CD4-positive, CD25-positive, alpha-beta regulatory T cell (primary cell): ENCODE results near the gene PGM3. TPM values are rescaled to one million over a fixed set of nuclear protein-coding genes. Genes with fewer than 3 reads are reported as not detected.

ENCODE experiments used
- ATAC-seq, 2 donors: fragments of 150-1000 bp; cut with Tn5 transposase; one replicate each; pipeline ENCODE4 v1.10.0; 2021; ENCODE audit warnings: low read depth in 2 of 2, moderate number of reproducible peaks in 2 of 2, moderate library complexity in 1 of 2
- DNase-seq, 3 donors: peaks; one replicate each; pipeline versions ENCODE4 v3.0.0 to v3.0.0-alpha.2; 2012 to 2022; ENCODE audit warnings: mixed read lengths in 1 of 3
- H3K27ac ChIP-seq: one replicate; pipeline ENCODE4 v1.7.0; 2013; ENCODE audit warnings: mild to moderate bottlenecking, low read length; ENCODE audit not compliant: insufficient read depth, poor library complexity, severe bottlenecking
- H3K27me3 ChIP-seq: one replicate; pipeline ENCODE4 v1.7.0; 2013; ENCODE audit warnings: low read length; ENCODE audit not compliant: control insufficient read depth, insufficient read depth
- H3K36me3 ChIP-seq: one replicate; pipeline ENCODE4 v1.7.0; 2013; ENCODE audit warnings: mild to moderate bottlenecking, low read length, moderate library complexity; ENCODE audit not compliant: control insufficient read depth, insufficient read depth
- H3K4me1 ChIP-seq: 2 replicates; pipeline ENCODE4 v1.7.0; 2013; ENCODE audit warnings: mild to moderate bottlenecking, low read length; ENCODE audit not compliant: insufficient read depth, control insufficient read depth, poor library complexity, severe bottlenecking
- H3K4me3 ChIP-seq: one replicate; pipeline ENCODE4 v1.7.0; 2013; ENCODE audit warnings: low read depth, mild to moderate bottlenecking, low read length, moderate library complexity
- H3K9me3 ChIP-seq, 2 experiments: 1 replicate in 1 of 2; 2 replicates in 1 of 2; pipeline ENCODE4 v1.7.0; 2013; ENCODE audit warnings: low read length in 2 of 2, mild to moderate bottlenecking in 1 of 2, moderate library complexity in 1 of 2; ENCODE audit not compliant: control insufficient read depth in 2 of 2
- H3K27ac Mint-ChIP-seq, 3 donors: one replicate each; pipeline ENCODE4 v1.8.0; 2020 to 2022; ENCODE audit warnings: mild to moderate bottlenecking in 3 of 3, mixed read lengths in 3 of 3, moderate library complexity in 2 of 3
- H3K27me3 Mint-ChIP-seq: one replicate; pipeline ENCODE4 v1.8.0; 2022; ENCODE audit warnings: mild to moderate bottlenecking, mixed read lengths
- H3K36me3 Mint-ChIP-seq: one replicate; pipeline ENCODE4 v1.8.0; 2020; ENCODE audit warnings: mixed read lengths
- H3K4me1 Mint-ChIP-seq, 4 donors: one replicate each; pipeline ENCODE4 v1.8.0; 2020 to 2022; ENCODE audit warnings: mixed read lengths in 4 of 4, mild to moderate bottlenecking in 1 of 4
- H3K4me3 Mint-ChIP-seq, 4 donors: one replicate each; pipeline ENCODE4 v1.8.0; 2020 to 2022; ENCODE audit warnings: mild to moderate bottlenecking in 4 of 4, mixed read lengths in 4 of 4, moderate library complexity in 3 of 4
- H3K9me3 Mint-ChIP-seq, 7 donors: one replicate each; pipeline ENCODE4 v1.8.0; 2020 to 2022; ENCODE audit warnings: mixed read lengths in 7 of 7, mild to moderate bottlenecking in 3 of 7, moderate library complexity in 2 of 7
- polyA plus RNA-seq, 4 donors: library from polyadenylated mRNA; unstranded; fragments of 300-500 nt; fragmentation: Illumina TruSeq; gene quantifications; one replicate each; pipeline ENCODE4 v1.2.3, GENCODE V29; 2021
- total RNA-seq: library from RNA; stranded (reverse); gene quantifications from one replicate; pipeline ENCODE4 v1.2.3, GENCODE V29; 2022

PGM3 gene
- total and polyA plus RNA-seq, 5 donors from 2014 or later, result 6.4 to 15.8 (median 7.5) TPM

DNA sequence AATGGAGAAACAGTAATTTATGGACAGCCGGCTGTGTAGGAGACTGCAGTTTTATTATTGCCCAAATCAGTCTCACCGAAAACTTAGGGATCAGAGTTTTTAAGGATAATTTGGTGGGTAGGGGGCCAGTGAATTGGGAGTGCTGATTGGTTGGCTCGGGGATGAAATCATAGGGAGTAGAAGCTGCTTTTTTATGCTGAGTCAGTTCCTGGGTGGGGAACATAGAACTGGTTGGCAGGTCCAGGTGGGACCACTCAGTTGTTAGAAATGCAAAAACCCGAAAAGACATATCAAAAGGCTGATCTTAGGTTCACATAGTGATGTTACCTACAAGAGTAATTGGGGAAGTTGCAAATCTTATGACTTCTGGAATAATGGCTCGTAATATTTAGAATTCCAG lies 66.3 kb downstream of the PGM3 start:
- ATAC-seq (no peak), DNase-seq (no peak)
- H3K27ac Mint-ChIP-seq, result peak overlapping the region in 1 of 3 donors; percentile 47
- H3K9me3 Mint-ChIP-seq, result no peaks in the 10 kb centered on the region
- H3K36me3 ChIP-seq, result peaks cover 82% of the 10 kb centered on the region
- H3K4me3 Mint-ChIP-seq, result no peak overlapping the region
- H3K4me3 ChIP-seq, result no peak overlapping the region
- H3K4me1 Mint-ChIP-seq, result no peaks in the 10 kb centered on the region
- H3K27ac ChIP-seq, result no peak overlapping the region
- no peaks in the 10 kb centered on the region for H3K27me3 Mint-ChIP-seq
- H3K4me1 ChIP-seq, result no peaks in the 10 kb centered on the region
- H3K9me3 ChIP-seq, result no peaks in the 10 kb centered on the region
- peaks cover 62% of the 10 kb centered on the region for H3K36me3 Mint-ChIP-seq
- no peaks in the 10 kb centered on the region for H3K27me3 ChIP-seq

GRCh38 chr6:83126223-83126622 lies 66.8 kb downstream of the PGM3 start:
- Mint-ChIP-seq H3K4me3 (no peak overlapping the region), H3K9me3 (no peaks in the 10 kb centered on the region), H3K36me3 (peaks cover 62% of the 10 kb centered on the region), H3K4me1 (no peaks in the 10 kb centered on the region), H3K27ac (peak overlapping the region in 2 of 3 donors; percentile 42 to 47), H3K27me3 (no peaks in the 10 kb centered on the region)
- ATAC-seq (no peak), DNase-seq (no peak)
- Histone ChIP-seq H3K4me1 (no peaks in the 10 kb centered on the region), H3K9me3 (no peaks in the 10 kb centered on the region), H3K27me3 (no peaks in the 10 kb centered on the region), H3K36me3 (peaks cover 81% of the 10 kb centered on the region), H3K27ac (no peak overlapping the region), H3K4me3 (no peak overlapping the region)

GRCh38 chr6:83125425-83125824 lies 67.6 kb downstream of the PGM3 start:
- H3K4me3 Mint-ChIP-seq, result no peak overlapping the region
- DNase-seq, result no peak
- H3K27me3 Mint-ChIP-seq, result no peaks in the 10 kb centered on the region
- Histone ChIP-seq H3K27me3 (no peaks in the 10 kb centered on the region), H3K4me3 (no peak overlapping the region), H3K4me1 (no peaks in the 10 kb centered on the region), H3K9me3 (no peaks in the 10 kb centered on the region), H3K27ac (no peak overlapping the region), H3K36me3 (peaks cover 83% of the 10 kb centered on the region)
- no peaks in the 10 kb centered on the region for H3K4me1 Mint-ChIP-seq
- H3K36me3 Mint-ChIP-seq, result peaks cover 56% of the 10 kb centered on the region
- no peak overlapping the region for H3K27ac Mint-ChIP-seq
- no peak for ATAC-seq
- no peaks in the 10 kb centered on the region for H3K9me3 Mint-ChIP-seq

DNA sequence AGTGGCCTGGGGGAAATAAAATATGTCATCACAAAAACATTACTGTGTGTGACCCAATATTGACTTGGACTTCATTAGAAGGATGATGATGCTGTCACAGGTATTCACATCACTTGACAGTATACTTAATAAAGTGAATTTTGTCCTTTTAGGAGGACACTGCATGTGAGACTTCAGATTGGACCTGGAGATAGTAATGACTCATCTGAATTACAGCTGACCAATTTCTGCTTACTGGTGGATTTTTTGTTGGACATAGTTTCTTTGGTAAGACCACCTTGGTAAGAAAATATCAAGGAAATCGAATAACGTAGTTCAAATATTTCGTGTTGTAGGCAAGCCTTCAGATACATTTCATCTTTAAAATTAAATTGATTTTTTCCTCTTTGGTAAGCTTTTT lies 68.5 kb downstream of the PGM3 start:
- H3K4me3 ChIP-seq, result no peak overlapping the region
- H3K27ac ChIP-seq, result no peak overlapping the region
- Mint-ChIP-seq H3K9me3 (no peaks in the 10 kb centered on the region), H3K27ac (peak overlapping the region in 1 of 3 donors; percentile 3), H3K36me3 (peaks cover 51% of the 10 kb centered on the region), H3K4me1 (no peaks in the 10 kb centered on the region), H3K4me3 (no peak overlapping the region), H3K27me3 (no peaks in the 10 kb centered on the region)
- H3K4me1 ChIP-seq, result no peaks in the 10 kb centered on the region
- DNase-seq, result no peak
- no peaks in the 10 kb centered on the region for H3K9me3 ChIP-seq
- ATAC-seq, result no peak
- no peaks in the 10 kb centered on the region for H3K27me3 ChIP-seq
- H3K36me3 ChIP-seq, result peaks cover 75% of the 10 kb centered on the region

GRCh38 chr6:83119742-83120300 lies 73.2 kb downstream of the PGM3 start:
- H3K4me1 Mint-ChIP-seq, result no peaks in the 10 kb centered on the region
- DNase-seq (no peak), ATAC-seq (no peak)
- Histone ChIP-seq H3K36me3 (peaks cover 39% of the 10 kb centered on the region), H3K4me1 (no peaks in the 10 kb centered on the region), H3K27ac (no peak overlapping the region), H3K9me3 (no peaks in the 10 kb centered on the region), H3K4me3 (no peak overlapping the region), H3K27me3 (no peaks in the 10 kb centered on the region)
- H3K9me3 Mint-ChIP-seq, result no peaks in the 10 kb centered on the region
- H3K36me3 Mint-ChIP-seq, result peaks cover 29% of the 10 kb centered on the region
- H3K4me3 Mint-ChIP-seq, result no peak overlapping the region
- H3K27me3 Mint-ChIP-seq, result no peaks in the 10 kb centered on the region
- H3K27ac Mint-ChIP-seq, result no peak overlapping the region

DNA sequence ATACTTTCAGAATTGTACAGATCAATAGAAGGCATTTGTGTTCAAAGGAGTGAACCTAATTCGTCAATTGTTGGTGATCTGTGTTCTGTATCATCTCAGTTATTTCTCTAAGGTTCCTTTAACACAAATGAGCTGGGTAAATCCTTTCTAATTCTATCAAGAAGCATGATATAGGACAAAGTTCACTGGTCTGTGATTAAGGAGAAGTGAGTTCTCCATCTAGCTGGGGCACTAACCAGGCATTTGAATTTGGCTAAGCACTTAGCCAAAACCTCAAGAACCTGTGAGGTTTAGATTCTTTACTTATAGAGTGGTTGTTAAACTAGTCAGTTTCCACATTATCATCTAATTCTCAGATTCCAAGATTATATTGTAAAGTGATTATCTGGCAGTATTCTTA lies 75.3 kb downstream of the PGM3 start:
- Histone ChIP-seq H3K27me3 (no peaks in the 10 kb centered on the region), H3K4me1 (no peaks in the 10 kb centered on the region), H3K27ac (no peak overlapping the region), H3K4me3 (no peak overlapping the region), H3K36me3 (peaks cover 22% of the 10 kb centered on the region), H3K9me3 (no peaks in the 10 kb centered on the region)
- no peak overlapping the region for H3K27ac Mint-ChIP-seq
- ATAC-seq, result no peak
- no peaks in the 10 kb centered on the region for H3K4me1 Mint-ChIP-seq
- DNase-seq, result no peak
- H3K4me3 Mint-ChIP-seq, result no peak overlapping the region
- peaks cover 14% of the 10 kb centered on the region for H3K36me3 Mint-ChIP-seq
- H3K27me3 Mint-ChIP-seq, result no peaks in the 10 kb centered on the region
- H3K9me3 Mint-ChIP-seq, result peaks cover 0 to 1% (median 0%) of the 10 kb centered on the region in 7 donors

Other genes starting within 250 kb of the PGM3 start
- gene UBE3D, start 127.4 kb downstream of the PGM3 start, total RNA-seq, result 7.0 TPM
- 1 to 10 TPM; 3.8 to 7.8 (median 4.7) TPM for gene UBE3D, start 127.4 kb downstream of the PGM3 start, polyA plus RNA-seq
- gene DOP1A, start 125.6 kb downstream of the PGM3 start, total RNA-seq, result 21.7 TPM
- gene DOP1A, start 125.6 kb downstream of the PGM3 start, polyA plus RNA-seq, result 1 to 10 TPM; 2.1 to 3.8 (median 2.5) TPM
- 2.1 TPM for gene RWDD2A, start 92 bp upstream of the PGM3 start, total RNA-seq
- 1 to 10 TPM; 3.0 to 3.7 (median 3.3) TPM for gene RWDD2A, start 92 bp upstream of the PGM3 start, polyA plus RNA-seq
- gene ME1, start 237.8 kb upstream of the PGM3 start, total RNA-seq, result not detected
- gene ME1, start 237.8 kb upstream of the PGM3 start, polyA plus RNA-seq, result not detected